Left ventricle myocardium inferior (tissue), 1 donor: ENCODE data around the gene TPD52L1. TPM values are rescaled to one million over a fixed set of nuclear protein-coding genes. Genes with fewer than 3 reads are reported as not detected.
A peak's percentile ranks its signal among the peaks of the same experiment; 100 is the strongest.

Experiments
- DNase-seq: peaks from one replicate; pipeline ENCODE4 v3.0.0-alpha.2; 2020
- H3K27ac ChIP-seq: fragments of 200-600 bp; replicated peaks from 2 replicates; pipeline ENCODE4 v1.8.0; 2021
- H3K27me3 ChIP-seq: fragments of 200-600 bp; 2 replicates; pipeline ENCODE4 v1.8.0; 2021; ENCODE audit warnings: low read depth
- H3K36me3 ChIP-seq: fragments of 200-600 bp; 2 replicates; pipeline ENCODE4 v1.8.0; 2021
- H3K4me1 ChIP-seq: fragments of 200-600 bp; 2 replicates; pipeline ENCODE4 v1.8.0; 2021
- H3K4me3 ChIP-seq: fragments of 200-600 bp; 2 replicates; pipeline ENCODE4 v1.8.0; 2021; ENCODE audit warnings: mild to moderate bottlenecking, moderate library complexity
- H3K9me3 ChIP-seq: fragments of 200-600 bp; replicated peaks from 2 replicates; pipeline ENCODE4 v1.8.0; 2021
- CTCF ChIP-seq: fragments of 200-600 bp; IDR thresholded peaks from 2 replicates; pipeline ENCODE4 v1.8.0; 2021; ENCODE audit warnings: antibody characterized with exemption, mild to moderate bottlenecking, borderline replicate concordance
- intact Hi-C: fragments of 100-400 bp; cut with micrococcal nuclease; formaldehyde crosslinking; loops from one replicate; pipeline ENCODE4 v1.11.0; 2022
- total RNA-seq: library from RNA; stranded (reverse); fragmentation: NEBNext Ultra II Directional; extraction: Animal tissue kit (Norgen Biotek cat#: 25700); gene quantifications from one replicate; pipeline ENCODE4 v1.2.1, GENCODE V29; 2021
- donor health status: DM: no; HTN: yes; CAD: no; lungs with severe emphysema.

TPD52L1 gene
- total RNA-seq, 1 donor from 2014 or later = 64.0 TPM

- Histone ChIP-seq H3K27ac (no peak overlapping the region), H3K36me3 (peaks cover 77% of the 10 kb centered on the region)
- intact Hi-C loops = no loop called here
These were observed 131.8 kb downstream of the TPD52L1 start for GRCh38 chr6:125285353-125285752.

GRCh38 chr6:125285936-125286335 lies 132.4 kb downstream of the TPD52L1 start:
- Histone ChIP-seq H3K9me3 (peaks cover 16% of the 10 kb centered on the region), H3K4me1 (no peaks in the 10 kb centered on the region), H3K36me3 (peaks cover 74% of the 10 kb centered on the region), H3K4me3 (no peak overlapping the region), H3K27ac (no peak overlapping the region), H3K27me3 (no peaks in the 10 kb centered on the region)
- DNase-seq = no peak
- intact Hi-C loops = no loop called here
- TF ChIP-seq CTCF = no peak

More at GRCh38 chr6:125285353-125285752, 131.8 kb downstream of the TPD52L1 start:
- no peak for DNase-seq
- Histone ChIP-seq H3K9me3 (peaks cover 16% of the 10 kb centered on the region), H3K27me3 (no peaks in the 10 kb centered on the region), H3K4me1 (no peaks in the 10 kb centered on the region), H3K4me3 (no peak overlapping the region)
- TF ChIP-seq CTCF = no peak

GRCh38 chr6:125287718-125288117 lies 134.1 kb downstream of the TPD52L1 start:
- TF ChIP-seq CTCF = no peak
- no peak overlapping the region for H3K4me3 ChIP-seq
- no peak for DNase-seq
- H3K27ac ChIP-seq = no peak overlapping the region
- peaks cover 10% of the 10 kb centered on the region for H3K9me3 ChIP-seq
- H3K36me3 ChIP-seq = peaks cover 73% of the 10 kb centered on the region
- H3K27me3 ChIP-seq = no peaks in the 10 kb centered on the region
- H3K4me1 ChIP-seq = peaks cover 10% of the 10 kb centered on the region
- intact Hi-C loops = no loop called here

- no peaks in the 10 kb centered on the region for H3K9me3 ChIP-seq
- H3K27me3 ChIP-seq = no peaks in the 10 kb centered on the region
- no peak overlapping the region for H3K27ac ChIP-seq
- no peak for TF ChIP-seq CTCF
- H3K4me1 ChIP-seq = peaks cover 60% of the 10 kb centered on the region
- H3K36me3 ChIP-seq = peaks cover 61% of the 10 kb centered on the region
- intact Hi-C loops = no loop called here
- DNase-seq = no peak
- H3K4me3 ChIP-seq = no peak overlapping the region
These were observed 140.0 kb downstream of the TPD52L1 start for GRCh38 chr6:125293587-125293986.

GRCh38 chr6:125294036-125294435 lies 140.5 kb downstream of the TPD52L1 start:
- no peak for DNase-seq
- no peak for TF ChIP-seq CTCF
- peak overlapping the region; percentile 76 for H3K27ac ChIP-seq
- H3K4me1 ChIP-seq = peaks cover 65% of the 10 kb centered on the region
- no peaks in the 10 kb centered on the region for H3K27me3 ChIP-seq
- H3K9me3 ChIP-seq = no peaks in the 10 kb centered on the region
- peaks cover 66% of the 10 kb centered on the region for H3K36me3 ChIP-seq
- no peak overlapping the region for H3K4me3 ChIP-seq
- intact Hi-C loops = no loop called here

GRCh38 chr6:125294925-125295324 lies 141.4 kb downstream of the TPD52L1 start:
- Histone ChIP-seq H3K4me1 (peaks cover 74% of the 10 kb centered on the region), H3K9me3 (no peaks in the 10 kb centered on the region), H3K4me3 (no peak overlapping the region), H3K27me3 (no peaks in the 10 kb centered on the region), H3K36me3 (peaks cover 64% of the 10 kb centered on the region), H3K27ac (peak overlapping the region; percentile 76)
- no peak for DNase-seq
- TF ChIP-seq CTCF = no peak
- intact Hi-C loops = no loop called here
